Prostate gland (tissue), 2 donors: ENCODE results near the gene SV2C. TPM values are rescaled to one million over a fixed set of nuclear protein-coding genes. Genes with fewer than 3 reads are reported as not detected.

Source experiments
- DNase-seq: peaks from one replicate; pipeline ENCODE4 v3.0.0-alpha.2; 2019; ENCODE audit warnings: low spot score
- H3K27ac ChIP-seq, 2 donors: fragments of 200-600 bp; sonication (generic); 2 replicates each; pipeline ENCODE4 v1.5.1; 2017 to 2019
- H3K27me3 ChIP-seq: fragments of 200-600 bp; sonication (generic); replicated peaks from 2 replicates; pipeline ENCODE4 v1.5.1; 2019; ENCODE audit not compliant: insufficient read depth
- H3K36me3 ChIP-seq, 2 donors: fragments of 200-600 bp; sonication (generic); 1 replicate in 1 of 2; 2 replicates in 1 of 2; pipeline versions ENCODE4 v1.5.1 to v1.8.1; 2017 to 2019
- H3K4me1 ChIP-seq: fragments of 200-600 bp; sonication (generic); replicated peaks from 2 replicates; pipeline ENCODE4 v1.5.1; 2019
- H3K4me3 ChIP-seq, 2 donors: fragments of 200-600 bp; sonication (generic); 2 replicates each; pipeline ENCODE4 v1.5.1; 2017 to 2019
- H3K9me3 ChIP-seq: fragments of 200-600 bp; sonication (generic); 2 replicates; pipeline ENCODE4 v1.5.1; 2017
- POLR2A ChIP-seq: fragments of 450-650 bp; IDR thresholded peaks from one replicate; pipeline ENCODE4 v1.6.1; 2016; ENCODE audit warnings: antibody characterized with exemption, mild to moderate bottlenecking
- POLR2AphosphoS5 ChIP-seq: sonication (generic); formaldehyde crosslinking; IDR thresholded peaks from one replicate; pipeline ENCODE4 v1.6.1; 2017; ENCODE audit warnings: antibody characterized with exemption
- WGBS: methylation state at CpG from one replicate; pipeline ENCODE4 v1.1.5; 2018; 5-methylcytosine and 5-hydroxymethylcytosine counted together
- intact Hi-C: fragments of 100-400 bp; cut with DNase I; formaldehyde crosslinking; loops from one replicate; pipeline ENCODE4 v1.14.2; 2022
- total RNA-seq, 2 donors: library from RNA; depleted of rRNA; stranded (reverse); fragments of >200 nt; gene quantifications; one replicate each; pipeline ENCODE4 v1.1.0, GENCODE V29; 2016
- TF ChIP-seq, protein P1 (sequence below), 4 experiments: fragments of 200-600 bp in 2 of 4; fragments of 450-650 bp in 2 of 4; sonication (generic) in 2 of 4; IDR thresholded peaks; 1 replicate in 3 of 4; 2 replicates in 1 of 4; pipeline ENCODE4 v1.5.1; 2016 to 2019; ENCODE audit warnings: antibody characterized with exemption in 4 of 4, mild to moderate bottlenecking in 2 of 4, moderate library complexity in 2 of 4

The SV2C gene
- total RNA-seq, 2 donors from 2014 or later: 0.28 to 0.96 TPM

DNA sequence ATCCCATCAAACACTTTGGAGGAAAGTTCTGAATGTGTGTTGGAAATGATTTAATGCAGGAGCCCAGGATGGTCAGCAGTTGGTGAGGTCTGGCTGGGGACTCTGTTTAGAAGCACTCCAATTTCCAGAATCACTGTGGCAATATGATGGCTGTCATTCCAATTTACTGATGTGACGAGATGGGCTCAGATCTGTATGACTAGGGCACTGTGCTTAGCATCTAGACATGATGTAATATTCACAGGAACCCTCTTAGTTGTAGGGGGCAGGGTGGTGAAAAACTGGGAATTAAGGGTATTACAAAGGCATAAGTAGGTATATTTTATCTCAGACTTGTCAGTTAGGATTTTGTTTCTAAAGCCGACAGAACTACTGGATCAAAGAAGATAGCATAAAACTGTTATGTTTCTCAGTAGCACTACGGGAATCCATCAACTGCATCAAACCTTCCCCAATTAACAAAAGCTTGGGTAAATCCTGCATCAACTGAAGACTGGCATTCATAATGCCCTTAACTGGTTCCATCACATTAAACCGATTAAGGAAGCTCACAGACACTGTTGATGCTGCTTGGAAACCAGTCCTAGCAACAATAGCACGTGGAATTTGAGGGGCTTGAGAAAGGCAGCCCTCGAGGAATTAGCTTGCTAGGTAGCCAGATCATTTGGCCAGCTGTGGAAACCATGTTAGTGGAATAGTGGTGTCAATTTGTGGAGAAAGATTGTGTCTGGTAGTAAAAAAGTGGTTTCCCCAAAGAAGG, 86.1 kb downstream of the SV2C start:
- TF ChIP-seq POLR2AphosphoS5: no peak
- TF ChIP-seq POLR2A: no peak
- TF ChIP-seq, protein P1, sequence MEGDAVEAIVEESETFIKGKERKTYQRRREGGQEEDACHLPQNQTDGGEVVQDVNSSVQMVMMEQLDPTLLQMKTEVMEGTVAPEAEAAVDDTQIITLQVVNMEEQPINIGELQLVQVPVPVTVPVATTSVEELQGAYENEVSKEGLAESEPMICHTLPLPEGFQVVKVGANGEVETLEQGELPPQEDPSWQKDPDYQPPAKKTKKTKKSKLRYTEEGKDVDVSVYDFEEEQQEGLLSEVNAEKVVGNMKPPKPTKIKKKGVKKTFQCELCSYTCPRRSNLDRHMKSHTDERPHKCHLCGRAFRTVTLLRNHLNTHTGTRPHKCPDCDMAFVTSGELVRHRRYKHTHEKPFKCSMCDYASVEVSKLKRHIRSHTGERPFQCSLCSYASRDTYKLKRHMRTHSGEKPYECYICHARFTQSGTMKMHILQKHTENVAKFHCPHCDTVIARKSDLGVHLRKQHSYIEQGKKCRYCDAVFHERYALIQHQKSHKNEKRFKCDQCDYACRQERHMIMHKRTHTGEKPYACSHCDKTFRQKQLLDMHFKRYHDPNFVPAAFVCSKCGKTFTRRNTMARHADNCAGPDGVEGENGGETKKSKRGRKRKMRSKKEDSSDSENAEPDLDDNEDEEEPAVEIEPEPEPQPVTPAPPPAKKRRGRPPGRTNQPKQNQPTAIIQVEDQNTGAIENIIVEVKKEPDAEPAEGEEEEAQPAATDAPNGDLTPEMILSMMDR (IDR thresholded peaks at IDR 0.05): no peak

DNA sequence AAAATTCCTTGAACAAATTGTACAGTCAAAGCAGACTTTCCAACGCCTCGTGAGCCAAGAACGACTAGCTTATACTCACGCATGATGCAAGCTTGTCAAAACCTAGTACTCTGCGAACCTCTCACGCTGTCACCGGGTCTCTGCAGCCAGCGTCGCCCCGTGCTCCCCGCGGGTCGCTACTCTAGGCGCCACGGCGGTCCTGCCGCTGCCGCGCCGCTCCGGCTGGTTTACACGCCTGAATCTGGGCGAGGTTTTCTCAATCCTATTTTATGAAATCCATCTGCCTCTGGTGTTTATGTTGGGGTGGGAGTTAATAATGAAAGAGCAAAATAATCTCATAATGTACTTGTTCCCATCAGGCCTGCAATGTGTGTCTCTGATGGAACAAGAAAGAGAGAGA, 90.9 kb downstream of the SV2C start:
- H3K4me1 ChIP-seq: no peaks in the 10 kb centered on the region
- TF ChIP-seq, protein P1 (IDR thresholded peaks at IDR 0.05): no peak
- TF ChIP-seq POLR2A (no peak), POLR2AphosphoS5 (no peak)
- H3K9me3 ChIP-seq: no peaks in the 10 kb centered on the region
- H3K27me3 ChIP-seq: no peaks in the 10 kb centered on the region
- H3K36me3 ChIP-seq: no peaks in the 10 kb centered on the region
- 95% methylated on average over 23 of the region's 23 CpGs for WGBS
- DNase-seq: no peak
- H3K27ac ChIP-seq: no peak overlapping the region
- no peak overlapping the region for H3K4me3 ChIP-seq
- intact Hi-C loops: no loop called here

More for the DNA sequence above, 86.1 kb downstream of the SV2C start:
- H3K4me1 ChIP-seq: no peaks in the 10 kb centered on the region
- H3K36me3 ChIP-seq: no peaks in the 10 kb centered on the region
- H3K27ac ChIP-seq: no peak overlapping the region
- H3K4me3 ChIP-seq: no peak overlapping the region
- DNase-seq: no peak
- no peaks in the 10 kb centered on the region for H3K27me3 ChIP-seq
- intact Hi-C loops: no loop called here
- H3K9me3 ChIP-seq: no peaks in the 10 kb centered on the region
- 81% methylated on average over 6 of the region's 6 CpGs for WGBS

DNA sequence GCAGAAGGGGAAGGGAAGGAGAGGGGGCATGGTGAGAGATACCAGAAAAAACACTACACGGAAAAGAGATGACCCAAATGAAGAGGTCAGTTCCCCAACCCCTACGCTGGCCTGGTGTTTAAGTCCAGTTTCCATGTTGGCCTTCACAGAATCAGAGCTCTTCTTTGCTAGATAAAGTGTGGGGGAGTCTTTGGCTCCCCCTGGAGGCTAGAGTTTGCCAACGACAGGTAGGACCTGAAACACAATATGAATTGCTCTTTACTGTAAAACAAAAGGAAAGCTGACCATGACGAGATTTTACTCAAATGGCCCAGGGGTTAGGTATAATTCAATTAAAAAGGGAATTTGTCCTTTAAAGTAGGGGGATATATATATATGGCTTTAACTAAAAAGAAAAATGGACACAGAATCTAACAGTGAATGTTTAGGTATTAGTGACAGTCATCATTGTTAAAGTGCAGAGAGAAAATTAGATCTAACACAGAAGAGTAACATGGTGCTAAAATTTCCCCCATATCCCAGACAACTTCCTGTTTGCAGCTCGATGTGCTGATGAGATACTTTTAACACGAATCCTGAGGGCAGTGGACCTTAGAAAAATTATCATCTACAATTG, 92.0 kb downstream of the SV2C start:
- no peaks in the 10 kb centered on the region for H3K9me3 ChIP-seq
- no peak overlapping the region for H3K4me3 ChIP-seq
- DNase-seq: peak; percentile 39
- H3K27ac ChIP-seq: no peak overlapping the region
- intact Hi-C loops: no loop called here
- H3K27me3 ChIP-seq: no peaks in the 10 kb centered on the region
- no peaks in the 10 kb centered on the region for H3K36me3 ChIP-seq
- TF ChIP-seq POLR2A (no peak), POLR2AphosphoS5 (peak; percentile 10)
- TF ChIP-seq, protein P1 (IDR thresholded peaks at IDR 0.05): peak in 3 of 4 experiments; percentile 59 to 60 (median 60)
- H3K4me1 ChIP-seq: no peaks in the 10 kb centered on the region
- WGBS: 40% methylated on average over 6 of the region's 6 CpGs

DNA sequence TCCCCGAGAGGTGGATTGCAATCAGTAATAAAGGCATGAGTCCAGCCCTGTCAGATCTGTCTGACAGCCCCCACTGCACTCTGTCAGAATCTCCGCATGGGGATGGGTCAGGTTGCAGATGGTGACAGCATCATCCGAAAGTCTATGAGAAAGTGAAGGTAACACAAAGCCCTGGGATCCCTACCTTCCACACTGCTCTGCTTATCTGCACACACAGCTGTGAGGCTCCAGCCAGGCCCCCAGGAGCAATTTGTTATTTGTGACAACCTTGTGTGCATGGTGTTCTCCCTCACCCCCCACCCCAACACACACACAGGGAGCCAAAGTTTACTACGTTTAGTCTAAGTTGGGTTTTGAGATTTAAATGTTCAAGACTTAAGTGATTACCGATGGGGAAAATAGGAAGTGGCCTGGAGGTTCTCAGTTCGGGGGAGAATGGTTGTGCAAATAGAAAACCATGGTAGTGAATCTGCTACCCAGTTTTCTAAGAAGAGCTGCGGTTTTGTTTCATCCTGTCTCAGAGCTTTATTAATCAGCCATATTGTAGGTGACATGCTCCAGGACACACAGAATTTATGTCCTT, 92.7 kb downstream of the SV2C start:
- Histone ChIP-seq H3K27me3 (no peaks in the 10 kb centered on the region), H3K36me3 (no peaks in the 10 kb centered on the region), H3K4me3 (no peak overlapping the region), H3K4me1 (no peaks in the 10 kb centered on the region), H3K9me3 (no peaks in the 10 kb centered on the region), H3K27ac (no peak overlapping the region)
- intact Hi-C loops: no loop called here
- WGBS: 53% methylated on average over 7 of the region's 7 CpGs
- DNase-seq: no peak
- TF ChIP-seq, protein P1 (IDR thresholded peaks at IDR 0.05): no peak
- no peak for TF ChIP-seq POLR2AphosphoS5
- no peak for TF ChIP-seq POLR2A

DNA sequence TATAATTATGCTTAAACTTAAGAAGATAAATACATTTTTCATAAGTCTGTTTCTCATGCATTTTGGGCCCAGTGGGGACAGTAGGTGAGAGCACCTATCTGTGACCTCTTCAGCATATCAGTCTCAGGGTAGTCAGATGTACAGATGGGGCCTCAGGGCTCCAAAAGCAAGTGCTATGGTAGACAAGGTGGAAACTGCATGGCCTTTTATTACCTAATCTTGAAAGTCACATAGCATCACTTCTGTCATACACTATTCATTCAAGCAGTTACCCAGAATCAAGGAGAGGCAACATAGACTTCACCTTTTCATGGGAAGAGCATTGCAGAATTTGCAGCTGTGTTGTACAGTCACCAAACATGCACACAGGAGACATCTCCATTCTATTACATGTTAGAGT, 94.8 kb downstream of the SV2C start:
- Histone ChIP-seq H3K36me3 (no peaks in the 10 kb centered on the region), H3K27me3 (no peaks in the 10 kb centered on the region), H3K4me1 (no peaks in the 10 kb centered on the region), H3K4me3 (no peak overlapping the region), H3K9me3 (no peaks in the 10 kb centered on the region), H3K27ac (no peak overlapping the region)
- intact Hi-C loops: no loop called here
- DNase-seq: no peak
- TF ChIP-seq POLR2AphosphoS5 (no peak), POLR2A (no peak)
- TF ChIP-seq, protein P1 (IDR thresholded peaks at IDR 0.05): no peak
